ENCODE measurements around the gene CDH4.
"Not testable (repeated sequence)": the region's sequence is repeated elsewhere in the genome, so short reads cannot be mapped to it uniquely, and the experiment has no call there.

CDH4 gene

DNA sequence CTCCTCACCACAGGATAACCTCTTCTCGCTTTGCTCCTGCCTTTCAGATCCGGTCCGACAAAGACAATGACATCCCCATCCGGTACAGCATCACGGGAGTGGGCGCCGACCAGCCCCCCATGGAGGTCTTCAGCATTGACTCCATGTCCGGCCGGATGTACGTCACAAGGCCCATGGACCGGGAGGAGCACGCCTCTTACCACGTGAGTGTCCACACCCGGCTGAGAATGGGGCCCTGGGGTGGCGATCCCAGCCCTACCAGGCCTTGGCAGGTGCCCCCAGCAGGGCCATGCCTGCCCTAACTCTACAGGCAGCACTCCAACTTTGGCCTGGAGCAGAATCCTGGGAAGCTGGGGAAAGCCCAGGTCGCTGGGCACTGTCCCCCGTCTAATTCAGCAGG, 592.6 kb downstream of the CDH4 start:
- no peak for DNase-seq

DNA sequence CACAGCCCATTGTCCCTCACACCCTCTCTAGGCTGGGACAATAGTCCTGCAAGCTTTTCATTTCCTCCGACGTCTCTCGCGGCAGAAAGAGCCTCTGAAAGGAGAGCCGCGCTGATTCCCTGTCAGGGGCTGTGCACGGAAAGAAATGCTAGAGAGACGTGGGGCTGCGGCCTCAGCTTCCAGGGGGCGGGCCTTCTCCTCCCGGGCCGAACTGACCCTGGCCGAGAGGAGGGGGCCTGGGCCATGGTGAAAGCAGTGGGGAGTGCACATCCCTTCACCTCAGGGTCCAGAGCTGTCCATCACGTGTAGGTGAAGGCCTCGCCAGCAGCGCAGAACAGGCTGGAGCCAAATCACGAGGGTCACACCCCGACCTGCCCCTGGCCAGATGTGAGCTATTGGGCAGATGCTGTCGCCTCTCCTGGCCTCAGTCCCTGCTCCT, 593.2 kb downstream of the CDH4 start:
- DNase-seq, result no peak

DNA sequence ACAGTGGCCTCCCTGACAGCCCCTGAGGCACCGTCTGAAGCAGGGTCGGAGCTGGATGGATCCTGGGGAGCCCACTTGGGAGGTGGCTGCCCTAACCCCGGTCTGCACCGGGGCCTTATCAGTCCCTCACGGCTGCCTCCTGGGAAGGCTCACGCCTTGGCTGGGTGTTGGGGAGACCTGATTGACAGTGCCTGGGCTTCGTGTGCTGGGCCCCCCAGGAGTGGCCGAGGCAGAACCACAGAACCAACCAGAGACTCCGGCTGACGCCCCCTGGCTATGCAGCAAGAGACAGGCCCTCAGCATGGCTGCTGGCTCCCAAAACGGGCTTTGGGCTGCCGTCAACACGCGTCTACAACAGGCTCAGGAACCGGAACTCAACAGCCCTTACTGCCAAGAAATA, 594.0 kb downstream of the CDH4 start:
- DNase-seq, result no peak

DNA sequence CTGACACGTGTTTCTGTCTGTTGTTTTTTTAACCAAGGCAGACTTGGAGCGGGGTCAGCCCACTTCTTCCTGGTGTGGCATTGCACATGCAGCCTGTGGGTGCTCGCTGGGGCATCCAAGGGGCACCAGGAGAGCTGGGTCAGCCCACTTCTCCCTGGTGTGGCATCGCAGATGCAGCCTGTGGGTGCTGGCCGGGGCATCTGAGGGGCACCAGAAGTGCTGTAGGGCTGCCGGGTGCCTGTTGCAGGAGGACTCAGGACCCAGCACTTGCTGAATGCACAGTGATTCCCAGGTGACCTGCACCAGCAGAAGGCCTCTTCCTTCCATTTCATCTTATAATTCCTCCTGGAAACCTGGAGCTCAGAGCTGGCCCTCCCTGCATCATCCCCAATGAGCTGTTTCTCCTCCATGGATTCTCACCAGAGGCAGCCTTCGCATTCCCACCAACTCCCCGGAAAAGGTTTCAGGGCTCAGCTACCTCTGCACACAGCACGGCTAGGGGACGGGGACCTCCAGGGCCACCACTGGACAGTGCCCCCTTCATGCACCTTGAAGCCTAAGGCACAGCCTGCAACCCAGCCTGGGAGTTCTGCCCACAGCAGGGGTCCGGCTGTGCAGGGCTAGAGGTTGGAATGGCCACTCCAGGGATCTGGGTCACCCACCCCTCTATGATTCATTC, 594.8 kb downstream of the CDH4 start:
- DNase-seq, result no peak

DNA sequence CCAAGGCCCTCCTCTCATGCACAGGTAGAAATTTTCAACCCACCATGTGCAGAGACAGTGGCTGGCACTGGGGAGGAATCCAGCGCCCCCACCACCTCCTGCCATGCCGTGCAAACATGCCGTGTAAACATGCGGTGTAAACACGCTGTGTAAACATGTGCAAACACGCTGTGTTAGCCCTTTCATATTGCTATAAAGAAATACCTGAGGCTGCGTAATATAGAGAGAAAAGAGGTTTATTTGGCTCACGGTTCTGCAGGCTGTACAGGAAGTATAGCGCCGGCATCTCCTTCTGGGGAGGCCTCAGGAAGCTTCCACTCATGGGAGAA, 595.3 kb downstream of the CDH4 start:
- no peak for DNase-seq

DNA sequence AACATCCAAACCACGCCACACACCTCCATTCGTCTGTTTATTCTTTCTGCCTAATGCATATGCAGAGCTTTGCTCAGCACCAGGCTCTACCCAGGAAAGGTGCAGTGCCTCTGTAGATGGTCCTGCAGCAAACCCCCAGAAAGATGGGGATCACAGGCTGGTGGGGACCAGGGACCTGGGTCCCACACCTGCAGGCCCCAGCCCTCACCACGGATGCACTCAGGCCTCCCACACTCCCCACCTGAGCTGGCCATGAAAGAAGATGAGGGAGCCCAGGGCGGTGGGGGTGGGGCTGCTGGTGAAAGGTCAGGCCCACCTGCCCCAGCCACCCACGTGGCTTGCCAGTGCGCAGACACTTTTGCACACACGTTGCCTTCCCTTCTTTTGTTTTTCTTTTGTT, 595.9 kb downstream of the CDH4 start:
- no peak for DNase-seq

DNA sequence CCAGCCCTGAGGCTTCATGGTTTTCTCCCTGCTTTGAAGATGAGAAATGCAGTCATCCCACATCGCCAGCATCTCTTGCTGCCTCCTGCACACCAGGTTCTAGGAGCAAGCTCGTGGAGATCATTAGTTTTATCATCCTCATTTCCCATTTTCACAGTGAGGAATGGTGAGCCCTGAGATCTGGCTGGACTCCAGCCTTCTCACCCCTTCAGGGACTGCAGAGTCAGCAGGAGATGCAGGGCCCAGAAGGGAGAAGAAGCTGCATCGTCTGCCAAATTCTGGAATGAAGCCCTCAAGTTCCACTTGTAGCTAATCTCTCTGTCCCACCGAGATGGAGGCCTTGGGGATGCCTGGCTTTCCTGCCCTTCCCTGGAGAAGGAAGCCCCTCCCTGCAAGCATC, 596.8 kb downstream of the CDH4 start:
- DNase-seq, result no peak

DNA sequence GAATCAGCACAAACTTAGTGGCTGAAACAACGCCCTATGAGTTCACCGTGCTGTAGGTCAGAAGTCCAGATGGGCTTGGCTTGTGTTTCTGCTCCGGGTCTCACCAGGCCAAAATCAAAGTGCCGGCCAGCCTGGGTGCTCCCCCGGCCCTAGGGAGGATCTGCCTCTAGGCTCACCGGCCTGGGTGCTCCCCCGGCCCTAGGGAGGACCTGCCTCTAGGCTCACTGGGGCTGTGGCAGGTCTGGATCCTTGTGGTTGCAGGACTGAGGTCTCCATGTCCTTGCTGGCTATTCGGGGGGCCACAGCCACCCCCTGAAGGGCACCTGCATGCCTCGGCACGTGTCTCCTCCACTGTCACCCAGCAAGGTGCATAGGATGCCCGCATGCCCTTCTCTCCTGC, 597.3 kb downstream of the CDH4 start:
- DNase-seq, result no peak

DNA sequence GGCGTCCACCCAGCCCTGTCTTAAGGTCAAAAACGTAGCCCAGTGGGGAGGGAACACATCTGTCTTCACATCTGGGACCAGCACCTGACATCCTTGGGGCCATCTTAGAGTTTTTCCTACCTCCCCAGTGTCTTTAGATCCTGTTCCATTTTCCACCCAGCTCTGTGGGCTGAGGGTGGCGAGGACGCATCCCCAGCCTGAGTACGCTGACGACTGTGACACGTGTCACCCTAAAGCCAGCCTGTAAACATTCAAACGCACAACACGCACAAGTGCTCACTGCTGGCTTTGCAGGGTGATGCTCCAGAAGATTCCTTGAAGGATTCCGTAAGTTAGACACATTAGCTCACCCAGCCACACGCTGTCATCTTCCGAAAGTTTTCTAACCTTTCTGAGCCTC, 597.8 kb downstream of the CDH4 start:
- DNase-seq, result no peak

DNA sequence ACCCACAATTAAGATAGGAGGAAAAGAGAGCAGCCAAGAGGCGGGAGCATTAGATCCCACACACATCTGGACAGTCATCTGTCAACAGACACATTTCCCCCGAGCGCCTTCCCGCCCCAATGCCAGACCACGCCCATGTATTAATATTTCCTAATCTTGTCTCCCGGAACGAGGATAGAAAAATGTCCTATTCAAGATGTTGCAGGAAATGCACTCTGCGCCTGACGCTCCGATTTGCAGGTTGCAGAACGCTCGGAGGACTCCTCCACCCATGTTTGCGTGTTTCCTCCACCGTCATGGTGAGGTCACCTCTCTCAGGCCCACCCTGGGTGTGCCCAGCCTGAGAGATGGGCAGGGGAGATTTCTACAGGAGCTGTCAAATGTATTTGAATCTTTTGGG, 598.4 kb downstream of the CDH4 start:
- no peak for DNase-seq

DNA sequence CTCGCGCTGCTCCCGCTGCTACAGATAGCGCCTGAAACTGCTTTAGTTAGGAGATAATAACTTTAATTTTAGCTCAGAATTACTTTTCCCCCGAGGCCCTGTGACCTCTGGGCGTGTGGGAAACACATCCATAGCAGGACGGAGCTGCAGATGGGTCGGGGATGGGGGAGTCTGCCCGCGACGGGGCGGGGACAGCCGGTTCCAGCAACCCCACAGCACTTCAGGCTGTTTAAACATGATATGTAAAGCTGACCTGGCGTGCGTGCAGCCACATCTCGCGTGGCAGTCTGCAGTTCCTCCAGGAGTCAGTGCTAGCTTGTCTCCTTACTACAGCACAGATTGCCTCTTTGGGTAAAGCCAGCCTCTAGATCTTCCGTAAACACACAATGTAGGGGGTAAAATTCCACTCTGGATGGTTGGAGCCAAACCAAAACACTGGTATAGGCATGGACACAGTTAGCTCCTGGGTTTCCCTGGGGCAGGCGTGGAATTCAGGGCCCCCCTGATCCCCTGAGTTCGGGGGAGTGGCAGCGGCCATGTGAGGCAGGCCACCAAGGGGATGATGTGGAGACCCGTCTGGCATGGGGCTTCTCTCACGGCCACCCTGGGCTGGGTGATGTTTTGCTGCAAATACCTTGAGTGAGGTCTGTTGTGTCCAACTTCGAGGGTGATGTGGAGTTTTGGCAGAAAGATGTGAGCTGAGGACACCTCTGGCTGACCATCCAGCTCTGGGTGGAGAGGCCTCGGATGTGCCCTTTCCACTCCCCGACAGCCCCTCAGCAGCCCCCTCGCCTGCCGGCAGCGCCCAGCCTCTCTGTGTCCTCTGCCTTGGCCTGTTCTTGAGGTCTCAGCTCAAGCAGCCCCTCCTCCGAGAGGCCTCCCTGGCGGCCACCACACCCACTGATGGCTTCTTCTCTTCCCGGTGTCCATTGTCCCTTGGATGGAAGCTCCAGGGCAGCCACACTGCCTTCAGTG, 599.2 kb downstream of the CDH4 start:
- DNase-seq, result no peak

DNA sequence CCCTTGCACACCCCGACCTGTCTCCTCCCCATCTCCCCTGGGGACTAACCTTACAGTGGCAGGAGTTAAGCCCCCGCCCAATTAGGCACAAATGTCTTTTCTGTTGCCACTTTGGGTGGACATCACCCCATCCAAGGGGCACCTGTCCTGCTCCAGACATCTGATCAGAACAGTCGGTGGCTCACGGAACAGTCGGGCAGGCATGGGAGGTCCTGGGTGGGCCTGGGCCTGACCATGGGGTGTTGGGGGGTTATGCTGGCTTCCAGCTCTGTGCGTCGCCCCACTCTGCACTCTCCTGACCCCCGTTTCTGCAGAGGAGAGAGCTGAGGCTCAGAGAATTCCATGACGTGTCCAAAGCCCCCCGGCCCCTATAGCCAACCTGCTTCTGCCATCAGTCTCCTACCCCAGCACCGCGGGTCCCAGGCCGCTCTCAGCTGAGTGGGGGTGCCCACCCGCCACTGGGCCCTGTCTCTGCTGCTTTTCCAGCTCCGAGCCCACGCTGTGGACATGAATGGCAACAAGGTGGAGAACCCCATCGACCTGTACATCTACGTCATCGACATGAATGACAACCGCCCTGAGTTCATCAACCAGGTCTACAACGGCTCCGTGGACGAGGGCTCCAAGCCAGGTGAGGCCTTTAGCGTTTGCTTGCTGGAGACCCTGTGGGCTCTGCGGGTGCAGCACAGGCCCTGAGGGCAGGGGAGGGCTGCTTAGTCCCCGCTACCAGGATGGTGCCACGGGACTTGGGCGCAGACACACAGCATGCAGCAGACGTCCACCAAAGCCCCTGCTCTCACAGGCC, 600.4 kb downstream of the CDH4 start:
- no peak for DNase-seq

DNA sequence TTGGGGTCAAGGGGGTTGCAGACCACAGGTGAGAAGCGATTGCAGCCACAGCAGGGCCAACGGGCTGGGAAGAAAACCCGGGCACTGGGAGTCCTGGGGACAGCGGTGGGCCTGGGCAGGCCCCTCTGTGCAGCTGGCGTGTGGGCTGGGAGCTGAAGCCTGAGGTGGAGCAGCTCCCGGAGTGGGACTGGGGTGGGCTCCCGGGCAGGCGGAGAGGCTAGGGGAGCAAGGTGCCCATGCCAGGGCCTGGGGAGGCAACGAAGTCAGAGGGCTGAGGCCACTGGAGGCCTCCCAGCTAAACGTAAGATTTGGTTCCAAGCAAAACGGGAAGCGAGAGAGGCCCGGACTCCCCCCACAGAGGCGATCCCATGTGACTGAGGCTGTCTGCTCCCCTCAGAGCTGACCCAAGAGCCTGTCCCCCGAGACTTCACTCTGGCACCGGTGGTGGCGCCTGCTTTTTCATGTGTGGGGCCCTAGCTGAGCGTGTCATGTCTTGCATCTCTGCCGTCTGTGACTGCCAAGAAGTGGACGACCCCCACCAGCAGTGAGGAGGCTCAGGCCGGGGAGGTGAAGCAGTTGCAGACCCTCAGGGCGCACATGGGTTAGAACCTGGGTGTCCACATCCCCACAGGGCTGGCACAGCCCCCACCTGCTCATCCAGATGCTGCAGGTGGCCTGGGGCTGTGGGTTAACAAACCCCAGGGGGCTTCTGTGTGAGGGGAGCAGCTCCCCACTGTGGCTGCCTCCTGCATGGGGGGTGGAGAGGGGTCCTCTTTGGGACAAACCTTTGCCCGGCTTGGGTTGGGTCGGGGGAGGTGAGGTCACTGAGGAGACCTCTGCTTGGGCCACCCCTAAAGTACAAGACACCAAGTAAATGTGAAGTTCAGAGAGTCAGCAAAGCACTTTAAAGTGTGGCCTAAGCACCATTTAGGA, 601.3 kb downstream of the CDH4 start:
- DNase-seq, result no peak

DNA sequence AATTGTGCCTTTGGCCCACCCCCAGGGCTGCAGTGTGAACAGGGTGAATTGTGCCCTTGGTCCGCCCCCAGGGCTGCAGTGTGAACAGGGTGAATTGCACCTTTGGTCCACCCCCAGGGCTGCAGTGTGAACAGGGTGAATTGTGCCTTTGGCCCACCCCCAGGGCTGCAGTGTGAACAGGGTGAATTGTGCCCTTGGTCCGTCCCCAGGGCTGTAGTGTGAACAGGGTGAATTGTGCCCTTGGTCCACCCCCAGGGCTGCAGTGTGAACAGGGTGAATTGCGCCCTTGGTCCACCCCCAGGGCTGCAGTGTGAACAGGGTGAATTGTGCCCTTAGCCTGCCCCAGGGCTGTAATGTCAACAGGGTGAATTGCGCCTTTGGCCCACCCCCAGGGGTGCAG, 602.5 kb downstream of the CDH4 start:
- DNase-seq, result not testable (repeated sequence)

DNA sequence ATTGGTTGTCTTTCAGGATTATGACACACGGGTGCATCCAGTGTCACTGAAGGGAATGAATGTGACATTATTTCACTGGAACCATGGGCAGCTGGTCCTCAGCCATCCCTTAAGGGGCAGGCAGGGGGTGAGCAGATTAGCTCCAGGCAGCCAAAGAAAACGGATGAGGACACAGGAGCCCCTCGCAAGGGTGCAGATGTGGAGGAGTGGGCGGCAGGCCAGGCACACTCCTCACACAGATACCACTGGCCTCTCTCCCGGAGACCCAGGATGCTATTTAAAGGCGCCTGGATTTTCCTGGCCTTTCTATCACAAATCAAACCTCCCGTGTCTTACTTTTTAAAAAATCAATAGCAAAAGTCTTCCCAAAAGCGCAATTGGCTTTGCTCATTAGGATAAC, 603.2 kb downstream of the CDH4 start:
- no peak for DNase-seq

DNA sequence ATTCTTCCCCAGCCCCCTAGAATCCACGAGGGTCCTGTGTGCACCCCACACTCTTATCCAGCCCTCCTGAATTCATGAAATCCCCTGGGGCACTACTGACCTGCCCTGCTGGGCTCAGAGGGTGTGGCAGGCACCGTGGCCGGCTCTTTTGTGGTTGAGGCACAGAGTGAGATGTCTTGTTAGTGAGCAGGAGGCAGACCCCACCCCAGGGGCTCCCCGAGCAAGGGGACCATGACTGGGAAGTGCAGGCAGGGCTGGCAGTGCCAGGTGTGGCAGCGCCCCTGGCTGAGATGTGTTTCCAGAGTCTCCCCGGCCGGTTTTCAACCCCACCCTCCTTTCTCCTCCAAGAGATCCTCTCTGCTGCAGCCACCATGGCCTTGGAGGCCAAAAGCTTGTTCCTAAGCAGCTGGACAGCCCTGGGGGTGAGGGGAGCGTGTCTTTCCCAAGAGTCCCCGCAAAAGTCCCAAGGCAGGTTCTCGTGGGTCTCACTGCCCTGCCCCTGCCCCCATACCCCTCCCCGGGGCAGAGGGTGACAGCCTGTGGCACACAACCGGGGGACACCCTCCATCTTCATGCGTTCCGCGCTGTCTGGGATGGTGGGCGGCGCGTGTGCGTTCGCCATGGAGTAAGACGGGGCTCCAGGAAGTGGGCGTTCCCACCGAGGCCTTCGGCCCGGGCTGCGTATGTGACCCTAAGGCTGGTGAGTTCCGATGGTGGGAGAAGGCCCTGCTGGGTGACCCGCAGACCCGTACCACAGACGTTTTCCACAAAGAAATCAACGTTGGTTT, 604.8 kb downstream of the CDH4 start:
- DNase-seq, result no peak

DNA sequence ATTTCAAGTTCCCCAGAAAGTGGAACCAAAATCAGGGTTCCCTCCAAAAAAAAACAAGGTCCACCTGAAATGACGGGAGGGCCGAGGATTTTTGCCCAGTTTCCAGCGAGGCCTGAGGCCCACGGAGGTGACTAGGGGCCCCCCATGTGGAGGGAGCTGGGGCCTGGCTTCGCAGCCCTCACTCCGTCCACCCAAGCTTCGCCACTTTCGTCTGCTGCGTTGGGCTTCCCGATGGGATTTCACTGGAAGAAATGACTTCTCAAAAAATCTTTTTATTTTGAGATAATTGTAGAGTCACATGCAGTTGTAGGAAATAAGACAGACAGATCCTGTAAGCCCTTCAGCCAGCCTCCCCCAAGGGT, 605.3 kb downstream of the CDH4 start:
- no peak for DNase-seq

DNA sequence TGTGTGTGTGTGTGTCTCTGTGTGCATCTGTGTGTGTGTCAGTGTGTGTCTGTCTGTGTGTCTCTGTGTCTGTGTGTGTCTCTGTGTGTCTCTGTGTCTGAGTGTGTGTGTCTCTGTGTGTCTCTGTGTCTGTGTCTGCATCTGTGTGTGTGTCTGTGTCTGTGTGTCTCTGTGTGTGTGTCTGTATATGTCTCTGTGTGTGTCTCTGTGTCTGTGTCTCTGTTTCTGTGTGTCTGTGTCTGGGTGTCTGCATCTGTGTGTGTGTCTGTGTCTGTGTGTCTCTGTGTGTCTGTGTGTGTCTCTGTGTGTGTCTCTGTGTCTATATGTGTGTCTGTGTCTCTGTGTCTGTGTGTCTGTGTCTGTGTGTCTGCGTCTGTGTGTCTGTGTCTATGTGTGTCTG, 605.8 kb downstream of the CDH4 start:
- DNase-seq, result no peak

DNA sequence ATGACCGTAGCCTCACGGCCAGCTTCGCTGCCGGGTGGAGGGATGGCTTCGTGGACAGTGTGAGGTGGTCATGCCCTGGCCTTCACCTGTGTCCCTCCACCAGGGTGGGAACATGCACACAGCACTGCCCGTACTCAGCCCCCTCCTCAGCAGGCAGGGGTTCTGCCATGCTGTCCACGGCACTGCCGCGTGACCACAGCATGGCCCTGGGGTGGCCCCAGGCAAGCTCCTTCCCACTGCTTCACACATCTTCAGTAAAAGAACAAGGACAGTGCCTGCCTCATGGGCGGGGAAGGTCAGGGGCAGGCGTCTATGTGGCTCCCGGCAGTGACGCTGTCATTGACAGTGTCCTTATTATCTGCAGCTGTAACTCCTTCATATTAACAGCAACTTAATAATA, 607.7 kb downstream of the CDH4 start:
- no peak for DNase-seq

DNA sequence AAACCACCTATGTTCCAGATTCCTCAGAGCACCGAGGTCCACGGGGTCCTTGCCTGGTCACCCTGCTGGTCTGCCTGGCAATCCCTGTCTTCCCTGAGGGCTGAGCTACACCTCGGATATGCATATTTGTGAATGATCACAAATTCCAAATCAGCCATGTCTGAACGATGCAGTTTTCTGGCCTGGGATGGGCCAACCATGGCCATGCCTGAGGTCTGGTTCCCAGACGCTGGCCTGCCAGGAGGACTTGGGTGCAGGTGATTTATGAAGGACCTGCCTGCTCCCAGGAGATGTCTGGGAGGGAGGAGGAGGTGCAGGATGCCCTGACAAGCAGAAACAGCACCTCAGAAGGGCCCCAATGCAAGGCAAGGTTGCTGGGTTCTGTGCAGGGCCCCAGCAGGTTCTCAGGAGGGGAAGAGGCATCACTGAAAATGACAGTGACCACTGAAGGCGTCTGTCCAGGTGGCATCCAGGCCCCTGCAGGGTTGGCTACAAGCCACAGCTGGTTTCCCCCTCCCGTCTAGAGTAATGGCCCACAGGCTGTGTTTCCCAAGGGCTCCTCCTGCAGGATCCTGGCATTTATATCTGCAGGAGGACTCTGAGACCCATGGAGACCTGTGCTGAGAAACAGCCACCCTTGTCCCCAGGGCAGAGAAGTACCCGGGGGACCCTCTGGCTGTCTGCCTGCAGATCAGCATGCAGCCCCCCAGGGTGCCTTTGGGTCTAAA, 608.4 kb downstream of the CDH4 start:
- no peak for DNase-seq

All from NCI-H345 (cell line).